SK-N-MC (cell line): ENCODE results near the gene NUMB.

Experiments
- EZH2 ChIP-seq: fragments of 200-600 bp; sonication (generic); IDR thresholded peaks from one replicate; pipeline ENCODE4 v1.6.1; 2017; ENCODE audit warnings: antibody characterized with exemption
- FOXP2 ChIP-seq: optimal IDR thresholded peaks from 2 replicates; pipeline ENCODE3; 2011; ENCODE audit warnings: mild to moderate bottlenecking, moderate library complexity; ENCODE audit not compliant: insufficient read depth; ENCODE audit errors: extremely low read length, control extremely low read depth
- POLR2AphosphoS5 ChIP-seq: IDR thresholded peaks from 2 replicates; pipeline ENCODE4 v1.6.1; 2012; ENCODE audit warnings: mild to moderate bottlenecking, low read depth, low read length, borderline replicate concordance

DNA sequence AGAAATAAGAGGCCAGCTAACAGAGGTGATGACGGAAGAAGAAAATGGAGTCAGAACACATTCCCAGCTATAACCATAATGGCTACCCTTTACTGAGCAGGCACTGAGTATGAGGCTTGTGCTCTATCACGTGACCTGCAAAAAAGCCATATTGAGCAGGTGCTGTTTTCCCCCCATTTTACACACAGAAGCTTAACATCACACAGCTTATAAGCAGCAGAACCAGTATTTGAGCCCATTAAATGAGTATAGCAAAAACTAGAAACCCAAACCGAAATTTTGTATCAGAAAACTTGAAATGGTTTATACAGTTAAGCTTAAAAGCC, 192.7 kb downstream of the NUMB start:
- TF ChIP-seq POLR2AphosphoS5, result no peak
- no peak for TF ChIP-seq FOXP2
- TF ChIP-seq EZH2, result no peak
